A549 (cell line): ENCODE measurements around the gene AGAP3.

ENCODE experiments used
- BHLHE40 ChIP-seq: IDR thresholded peaks from 2 replicates; pipeline ENCODE4 v1.6.1; 2012; ENCODE audit warnings: low read depth, low read length, inconsistent platforms
- CEBPB ChIP-seq, 2 experiments: fragments of >200 bp in 1 of 2; sonication (Bioruptor Twin) in 1 of 2; formaldehyde crosslinking in 1 of 2; IDR thresholded peaks; 2 replicates each; pipeline ENCODE4 v1.6.1; 2012 to 2016
- CHD2 ChIP-seq: fragments of 150-350 bp; IDR thresholded peaks from 2 replicates; pipeline ENCODE4 v1.6.1; 2014; ENCODE audit warnings: low read length; ENCODE audit not compliant: partially characterized antibody
- CTCF ChIP-seq: fragments of >200 bp; sonication (Bioruptor Twin); formaldehyde crosslinking; IDR thresholded peaks from 3 replicates; pipeline ENCODE4 v1.5.1; 2016
- EP300 ChIP-seq, 2 experiments: fragments of >200 bp; sonication (Bioruptor Twin); formaldehyde crosslinking; IDR thresholded peaks; 2 replicates in 1 of 2; 3 replicates in 1 of 2; pipeline ENCODE4 v1.6.1; 2016 to 2017
- FOXS1 ChIP-seq: fragments of 250-450 bp; sonication (Bioruptor Pico); IDR thresholded peaks from 2 replicates; pipeline ENCODE4 v1.5.0; 2020; ENCODE audit warnings: mild to moderate bottlenecking, moderate library complexity
- KDM5A ChIP-seq: fragments of 200-600 bp; sonication (generic); IDR thresholded peaks from 2 replicates; pipeline ENCODE4 v1.6.1; 2016; ENCODE audit warnings: antibody characterized with exemption, mild to moderate bottlenecking
- POLR2A ChIP-seq: IDR thresholded peaks from 2 replicates; pipeline ENCODE4 v1.6.1; 2012; ENCODE audit warnings: mild to moderate bottlenecking, low read length
- POLR2AphosphoS2 ChIP-seq: conservative IDR thresholded peaks from 2 replicates; pipeline ENCODE4 v1.6.1; 2012; ENCODE audit warnings: low read length, improper control_type of control experiment, inconsistent platforms
- SMC3 ChIP-seq: fragments of >200 bp; sonication (Bioruptor Twin); formaldehyde crosslinking; IDR thresholded peaks from 3 replicates; pipeline ENCODE4 v1.6.1; 2018; ENCODE audit warnings: inconsistent platforms
- TP53 ChIP-seq: fragments of 250-450 bp; sonication (Bioruptor Pico); IDR thresholded peaks from 2 replicates; pipeline ENCODE4 v1.5.0; 2021; ENCODE audit warnings: mild to moderate bottlenecking, moderate library complexity
- ZC3H11A ChIP-seq: fragments of 450-650 bp; IDR thresholded peaks from 2 replicates; pipeline ENCODE4 v1.6.1; 2014; ENCODE audit warnings: antibody characterized with exemption, mild to moderate bottlenecking
- ZFP36 ChIP-seq: fragments of 450-650 bp; IDR thresholded peaks from 2 replicates; pipeline ENCODE4 v1.6.1; 2014; ENCODE audit warnings: borderline replicate concordance; ENCODE audit not compliant: partially characterized antibody
- TF ChIP-seq, protein P1 (sequence below): IDR thresholded peaks from 2 replicates; pipeline ENCODE4 v1.6.1; 2012

- TF ChIP-seq POLR2AphosphoS2 (no peak), CTCF (no peak), ZFP36 (no peak), EP300 (IDR thresholded peaks at IDR 0.05) (no peak), CEBPB (IDR thresholded peaks at IDR 0.05) (no peak), POLR2A (no peak), ZC3H11A (no peak), KDM5A (no peak), SMC3 (no peak), BHLHE40 (no peak), FOXS1 (no peak), TP53 (CRISPR knock-in tag) (no peak), CHD2 (no peak)
- TF ChIP-seq, protein P1, sequence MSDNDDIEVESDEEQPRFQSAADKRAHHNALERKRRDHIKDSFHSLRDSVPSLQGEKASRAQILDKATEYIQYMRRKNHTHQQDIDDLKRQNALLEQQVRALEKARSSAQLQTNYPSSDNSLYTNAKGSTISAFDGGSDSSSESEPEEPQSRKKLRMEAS, result no peak
Observed at GRCh38 chr7:151128144-151128543, 41.9 kb downstream of the AGAP3 start.
